Type B pancreatic cell (in vitro differentiated cells): ENCODE measurements around the gene LIN52. TPM values are rescaled to one million over a fixed set of nuclear protein-coding genes. Genes with fewer than 3 reads are reported as not detected.

Source experiments
- DNase-seq: peaks from one replicate; pipeline ENCODE4 v3.0.0; 2021; ENCODE audit warnings: mixed read lengths; ENCODE audit not compliant: unreplicated experiment; ENCODE audit errors: extremely low spot score
- H3K27ac Mint-ChIP-seq: 2 replicates; pipeline ENCODE4 v1.8.0; 2021; ENCODE audit warnings: mild to moderate bottlenecking, mixed read lengths
- H3K27me3 Mint-ChIP-seq: 2 replicates; pipeline ENCODE4 v1.8.0; 2021; ENCODE audit warnings: mixed read lengths
- H3K36me3 Mint-ChIP-seq: 2 replicates; pipeline ENCODE4 v1.8.0; 2021; ENCODE audit warnings: mixed read lengths
- H3K4me1 Mint-ChIP-seq: one replicate; pipeline ENCODE4 v1.8.0; 2021; ENCODE audit warnings: mixed read lengths; ENCODE audit not compliant: unreplicated experiment
- H3K4me3 Mint-ChIP-seq: 2 replicates; pipeline ENCODE4 v1.8.0; 2021; ENCODE audit warnings: mild to moderate bottlenecking, mixed read lengths
- H3K9me3 Mint-ChIP-seq: 2 replicates; pipeline ENCODE4 v1.8.0; 2021; ENCODE audit warnings: mixed read lengths
- CTCF ChIP-seq: fragments of 200-600 bp; sonication (generic); conservative IDR thresholded peaks from 2 replicates; pipeline ENCODE4 v1.5.0; 2021; ENCODE audit warnings: antibody characterized with exemption, mild to moderate bottlenecking
- total RNA-seq: library from RNA; stranded (reverse); gene quantifications from 2 replicates; pipeline ENCODE4 v1.2.1, GENCODE V29; 2021; ENCODE audit warnings: low replicate concordance

LIN52 gene
- total RNA-seq, 1 donor from 2014 or later = 15.1 TPM

- no peak overlapping the region for H3K4me3 Mint-ChIP-seq
- H3K27me3 Mint-ChIP-seq = no peaks in the 10 kb centered on the region
- H3K4me1 Mint-ChIP-seq = no peaks in the 10 kb centered on the region
- H3K27ac Mint-ChIP-seq = no peak overlapping the region
- TF ChIP-seq CTCF = no peak
- no peak for DNase-seq
- H3K9me3 Mint-ChIP-seq = no peaks in the 10 kb centered on the region
- H3K36me3 Mint-ChIP-seq = no peaks in the 10 kb centered on the region
These were observed 36.5 kb upstream of the LIN52 start for GRCh38 chr14:74048281-74048680.

- H3K27ac Mint-ChIP-seq = no peak overlapping the region
- DNase-seq = no peak
- no peak overlapping the region for H3K4me3 Mint-ChIP-seq
- no peaks in the 10 kb centered on the region for H3K36me3 Mint-ChIP-seq
- H3K27me3 Mint-ChIP-seq = no peaks in the 10 kb centered on the region
- H3K4me1 Mint-ChIP-seq = no peaks in the 10 kb centered on the region
- no peaks in the 10 kb centered on the region for H3K9me3 Mint-ChIP-seq
- TF ChIP-seq CTCF = no peak
These were observed 34.8 kb upstream of the LIN52 start for GRCh38 chr14:74049876-74050495.

GRCh38 chr14:74062809-74063150 lies 22.0 kb upstream of the LIN52 start:
- Mint-ChIP-seq H3K27ac (no peak overlapping the region), H3K4me3 (no peak overlapping the region), H3K9me3 (no peaks in the 10 kb centered on the region), H3K36me3 (peaks cover 15% of the 10 kb centered on the region), H3K27me3 (no peaks in the 10 kb centered on the region), H3K4me1 (no peaks in the 10 kb centered on the region)
- no peak for TF ChIP-seq CTCF
- no peak for DNase-seq

GRCh38 chr14:74064426-74064825 lies 20.3 kb upstream of the LIN52 start:
- DNase-seq = no peak
- no peaks in the 10 kb centered on the region for H3K9me3 Mint-ChIP-seq
- TF ChIP-seq CTCF = no peak
- no peak overlapping the region for H3K4me3 Mint-ChIP-seq
- H3K27me3 Mint-ChIP-seq = no peaks in the 10 kb centered on the region
- H3K27ac Mint-ChIP-seq = no peak overlapping the region
- H3K36me3 Mint-ChIP-seq = peaks cover 15% of the 10 kb centered on the region
- H3K4me1 Mint-ChIP-seq = no peaks in the 10 kb centered on the region

GRCh38 chr14:74064883-74065282 lies 19.9 kb upstream of the LIN52 start:
- Mint-ChIP-seq H3K27ac (no peak overlapping the region), H3K27me3 (no peaks in the 10 kb centered on the region), H3K4me3 (no peak overlapping the region), H3K36me3 (peaks cover 15% of the 10 kb centered on the region), H3K4me1 (no peaks in the 10 kb centered on the region), H3K9me3 (no peaks in the 10 kb centered on the region)
- no peak for DNase-seq
- TF ChIP-seq CTCF = no peak
